ENCODE results near the gene VPS37B.

Gene VPS37B

DNA sequence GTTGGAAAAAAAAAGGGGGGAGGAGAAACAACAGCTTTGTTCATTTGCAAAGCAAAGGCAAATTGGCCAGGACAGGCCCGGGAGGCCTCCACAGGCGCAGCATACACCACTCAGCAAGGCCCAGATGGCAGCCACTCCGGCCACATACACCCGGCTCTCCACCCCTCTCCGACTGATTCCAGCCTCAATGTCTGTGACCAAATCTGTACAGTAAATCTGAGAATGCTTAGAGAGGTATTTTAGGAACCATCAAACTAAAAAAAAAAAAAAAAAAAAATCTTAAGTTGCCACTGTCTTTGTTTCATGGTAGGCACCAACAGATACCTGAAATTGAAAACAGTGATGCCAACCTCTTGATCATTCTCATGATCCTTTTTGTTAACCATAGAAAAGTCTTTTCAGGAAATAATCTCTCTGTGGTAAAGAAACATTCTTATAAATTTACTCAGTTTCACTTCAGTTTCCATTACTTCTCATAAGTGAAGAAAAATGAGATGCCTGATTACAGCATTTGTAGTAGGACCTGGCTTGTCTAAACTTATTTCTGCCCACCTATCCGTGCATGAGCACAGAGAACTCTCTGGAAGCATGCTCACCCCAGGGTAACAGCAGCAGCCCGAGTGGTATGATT, 20.2 kb downstream of the VPS37B start:
- Histone ChIP-seq H3K27ac (peak overlapping the region; percentile 96), H3K4me3 (ENCODE audit: low read depth in 1 of 2, low read length in 1 of 2) (no peak overlapping the region), H3K27me3 (no peaks in the 10 kb centered on the region), H3K4me1 (ENCODE audit: control insufficient read depth in 1 of 2, insufficient read depth in 1 of 2, low read depth in 1 of 2, low read length in 1 of 2) (peaks cover 90 to 93% of the 10 kb centered on the region in 2 experiments), H3K9me3 (no peaks in the 10 kb centered on the region), H3K36me3 (peaks cover 21% of the 10 kb centered on the region)
- TF ChIP-seq, protein P1, sequence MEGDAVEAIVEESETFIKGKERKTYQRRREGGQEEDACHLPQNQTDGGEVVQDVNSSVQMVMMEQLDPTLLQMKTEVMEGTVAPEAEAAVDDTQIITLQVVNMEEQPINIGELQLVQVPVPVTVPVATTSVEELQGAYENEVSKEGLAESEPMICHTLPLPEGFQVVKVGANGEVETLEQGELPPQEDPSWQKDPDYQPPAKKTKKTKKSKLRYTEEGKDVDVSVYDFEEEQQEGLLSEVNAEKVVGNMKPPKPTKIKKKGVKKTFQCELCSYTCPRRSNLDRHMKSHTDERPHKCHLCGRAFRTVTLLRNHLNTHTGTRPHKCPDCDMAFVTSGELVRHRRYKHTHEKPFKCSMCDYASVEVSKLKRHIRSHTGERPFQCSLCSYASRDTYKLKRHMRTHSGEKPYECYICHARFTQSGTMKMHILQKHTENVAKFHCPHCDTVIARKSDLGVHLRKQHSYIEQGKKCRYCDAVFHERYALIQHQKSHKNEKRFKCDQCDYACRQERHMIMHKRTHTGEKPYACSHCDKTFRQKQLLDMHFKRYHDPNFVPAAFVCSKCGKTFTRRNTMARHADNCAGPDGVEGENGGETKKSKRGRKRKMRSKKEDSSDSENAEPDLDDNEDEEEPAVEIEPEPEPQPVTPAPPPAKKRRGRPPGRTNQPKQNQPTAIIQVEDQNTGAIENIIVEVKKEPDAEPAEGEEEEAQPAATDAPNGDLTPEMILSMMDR (IDR thresholded peaks at IDR 0.05), result no peak

DNA sequence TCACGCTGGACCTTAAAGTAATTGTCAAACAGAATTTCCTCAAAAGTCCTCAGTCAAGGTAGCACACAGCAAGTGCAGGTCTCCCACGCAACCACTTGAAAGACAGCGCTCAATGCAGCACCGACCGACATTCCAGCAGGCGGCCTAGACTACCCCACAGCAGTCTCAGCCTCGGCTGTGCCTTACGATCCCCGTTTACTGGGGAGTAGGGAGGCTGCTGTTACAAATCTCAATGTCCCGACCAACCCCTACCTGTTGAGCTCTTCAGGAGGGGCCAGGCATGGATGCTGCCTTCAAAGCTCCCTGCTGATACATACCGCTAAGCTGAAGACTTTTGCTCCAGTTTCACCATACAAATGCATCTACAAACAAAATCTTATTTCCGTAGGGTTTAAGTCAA, 21.8 kb downstream of the VPS37B start:
- H3K4me1 ChIP-seq (ENCODE audit: control insufficient read depth in 1 of 2, insufficient read depth in 1 of 2, low read depth in 1 of 2, low read length in 1 of 2), result peaks cover 82 to 85% of the 10 kb centered on the region in 2 experiments

DNA sequence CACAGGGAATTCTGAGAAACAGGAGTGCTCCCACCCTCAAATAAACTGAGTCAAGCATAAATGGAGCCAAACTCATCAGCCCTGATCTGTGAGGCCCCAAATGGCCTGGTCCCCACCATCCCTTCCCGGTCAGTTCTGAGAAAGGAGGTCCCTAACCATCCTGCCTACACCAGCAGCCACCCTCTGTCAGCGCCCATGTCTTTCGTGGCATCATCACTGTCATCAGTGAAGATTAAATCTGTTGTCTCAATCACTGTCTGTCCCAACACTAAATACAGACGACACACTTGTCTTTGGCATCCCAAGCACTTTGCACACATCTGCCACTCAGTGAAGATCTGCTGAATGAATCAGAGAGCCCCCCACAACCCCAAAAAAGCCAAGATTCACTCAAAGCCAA, 22.4 kb downstream of the VPS37B start:
- no peaks in the 10 kb centered on the region for H3K9me3 ChIP-seq
- no peaks in the 10 kb centered on the region for H3K27me3 ChIP-seq
- peaks cover 43% of the 10 kb centered on the region for H3K36me3 ChIP-seq
- TF ChIP-seq, protein P1 (IDR thresholded peaks at IDR 0.05), result no peak
- H3K27ac ChIP-seq, result peak overlapping the region; percentile 93
- peaks cover 77 to 79% of the 10 kb centered on the region in 2 experiments for H3K4me1 ChIP-seq (ENCODE audit: control insufficient read depth in 1 of 2, insufficient read depth in 1 of 2, low read depth in 1 of 2, low read length in 1 of 2)
- H3K4me3 ChIP-seq (ENCODE audit: low read depth in 1 of 2, low read length in 1 of 2), result no peak overlapping the region

More for the DNA sequence above, 21.8 kb downstream of the VPS37B start:
- TF ChIP-seq, protein P1 (IDR thresholded peaks at IDR 0.05), result no peak
- Histone ChIP-seq H3K27ac (peak overlapping the region; percentile 93), H3K4me3 (ENCODE audit: low read depth in 1 of 2, low read length in 1 of 2) (no peak overlapping the region), H3K27me3 (no peaks in the 10 kb centered on the region), H3K36me3 (peaks cover 37% of the 10 kb centered on the region), H3K9me3 (no peaks in the 10 kb centered on the region)

DNA sequence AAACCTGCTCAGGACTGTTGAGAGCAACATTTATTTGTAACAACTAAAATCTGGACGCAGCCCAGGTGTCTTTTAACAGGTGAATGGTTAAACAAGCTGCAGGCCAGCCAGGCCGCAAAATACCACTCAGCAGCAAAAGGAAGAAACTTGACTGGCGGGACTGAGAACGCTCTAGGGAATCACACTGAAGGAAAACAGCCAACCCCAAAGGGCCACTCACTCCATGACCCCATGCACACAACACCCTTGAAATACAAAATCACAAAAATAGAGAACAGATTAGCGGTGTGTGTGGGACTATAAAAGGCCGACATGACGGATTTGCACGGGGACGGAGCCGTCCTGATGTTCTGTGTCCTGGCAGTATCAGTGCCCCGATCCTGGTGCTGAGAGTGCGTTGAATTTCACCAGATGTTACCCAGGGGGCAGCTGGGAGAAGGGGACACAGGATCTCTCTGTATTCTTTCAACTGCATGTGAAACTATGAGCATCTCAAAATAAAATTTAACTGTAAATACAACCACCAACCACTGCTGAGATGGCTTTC, 23.0 kb downstream of the VPS37B start:
- Histone ChIP-seq H3K27me3 (no peaks in the 10 kb centered on the region), H3K4me3 (ENCODE audit: low read depth in 1 of 2, low read length in 1 of 2) (peak overlapping the region; percentile 61 to 64), H3K4me1 (ENCODE audit: control insufficient read depth in 1 of 2, insufficient read depth in 1 of 2, low read depth in 1 of 2, low read length in 1 of 2) (peaks cover 72 to 73% of the 10 kb centered on the region in 2 experiments), H3K36me3 (peaks cover 48% of the 10 kb centered on the region), H3K9me3 (no peaks in the 10 kb centered on the region), H3K27ac (peak overlapping the region; percentile 93)
- TF ChIP-seq, protein P1 (IDR thresholded peaks at IDR 0.05), result no peak

DNA sequence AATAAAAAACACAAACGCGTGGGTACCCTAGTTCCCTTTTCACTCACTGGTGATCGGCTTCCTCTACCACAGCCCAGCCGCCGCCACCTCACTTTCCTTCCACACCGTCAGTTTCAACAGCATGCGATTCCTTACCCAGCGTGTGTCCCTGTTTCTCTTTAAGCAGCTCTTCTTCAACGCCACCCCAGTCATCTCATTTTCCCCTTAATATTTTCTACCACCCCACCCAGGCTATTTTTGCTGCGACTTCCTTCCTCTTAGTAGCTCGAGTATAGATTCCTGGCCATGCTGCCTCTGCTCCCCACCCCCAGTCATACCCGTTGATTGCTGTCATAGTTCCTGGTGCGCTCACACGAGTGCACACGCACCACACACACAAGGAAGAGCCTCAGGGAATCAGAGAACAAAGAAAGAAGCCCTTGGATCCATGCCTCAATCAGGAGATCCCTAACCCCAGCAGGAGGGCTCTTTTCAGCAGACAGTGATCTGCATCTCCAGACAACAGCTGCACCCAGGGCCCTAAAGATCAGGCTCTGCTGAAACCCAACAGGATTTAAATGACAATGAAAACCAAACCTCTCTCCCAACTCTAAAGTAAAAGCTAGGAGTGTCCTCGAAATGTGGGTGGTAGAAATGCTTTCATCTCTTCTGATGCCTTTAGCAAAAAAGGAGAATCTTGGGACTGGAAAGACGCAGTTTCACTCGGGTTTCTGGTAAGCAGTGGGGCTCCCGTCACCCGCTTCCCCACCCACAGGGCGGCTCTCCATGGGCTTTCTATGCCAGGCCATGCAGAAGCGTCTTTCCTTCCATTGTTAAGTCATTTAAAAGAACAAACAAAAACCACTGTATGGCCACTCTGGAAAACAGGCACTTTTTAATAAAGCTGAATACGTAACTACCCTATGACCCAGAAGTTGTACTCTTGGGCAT, 23.8 kb downstream of the VPS37B start:
- Histone ChIP-seq H3K27me3 (no peaks in the 10 kb centered on the region), H3K4me3 (ENCODE audit: low read depth in 1 of 2, low read length in 1 of 2) (peak overlapping the region; percentile 61 to 64), H3K4me1 (ENCODE audit: control insufficient read depth in 1 of 2, insufficient read depth in 1 of 2, low read depth in 1 of 2, low read length in 1 of 2) (peaks cover 64 to 65% of the 10 kb centered on the region in 2 experiments), H3K36me3 (peaks cover 48% of the 10 kb centered on the region), H3K9me3 (no peaks in the 10 kb centered on the region), H3K27ac (peak overlapping the region; percentile 93)
- TF ChIP-seq, protein P1 (IDR thresholded peaks at IDR 0.05), result peak; percentile 19

Measured in neutrophil (primary cell).